NCI-H1092 treated with DMSO at 0.1 percent for 48 hours (cell line): Measurements from ENCODE around the gene PRKCD.

ENCODE experiments used
- DNase-seq: peaks from one replicate; lab custom pipeline; 2025; lab: John Stamatoyannopoulos, UW

Gene PRKCD

DNA sequence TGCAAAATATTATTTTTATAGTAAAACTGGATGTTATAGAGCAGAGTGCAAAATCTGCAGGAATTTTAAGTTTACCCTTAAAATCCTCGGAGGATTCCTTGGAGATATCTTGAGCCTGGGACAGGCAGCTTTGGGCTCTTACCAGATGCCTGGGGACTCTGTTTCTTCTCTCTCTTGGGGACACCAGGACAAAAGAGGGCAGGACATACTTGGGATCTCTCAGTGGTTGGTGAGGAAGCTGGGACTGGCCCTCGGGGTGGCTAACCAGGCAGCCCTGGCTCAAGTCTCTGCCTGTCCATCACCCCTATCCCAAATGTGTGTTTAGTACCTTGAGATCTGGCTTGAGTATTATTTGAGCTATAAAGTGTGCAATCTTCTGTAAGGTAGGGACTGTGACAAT lies 56.2 kb downstream of the PRKCD start:
- DNase-seq = no peak

DNA sequence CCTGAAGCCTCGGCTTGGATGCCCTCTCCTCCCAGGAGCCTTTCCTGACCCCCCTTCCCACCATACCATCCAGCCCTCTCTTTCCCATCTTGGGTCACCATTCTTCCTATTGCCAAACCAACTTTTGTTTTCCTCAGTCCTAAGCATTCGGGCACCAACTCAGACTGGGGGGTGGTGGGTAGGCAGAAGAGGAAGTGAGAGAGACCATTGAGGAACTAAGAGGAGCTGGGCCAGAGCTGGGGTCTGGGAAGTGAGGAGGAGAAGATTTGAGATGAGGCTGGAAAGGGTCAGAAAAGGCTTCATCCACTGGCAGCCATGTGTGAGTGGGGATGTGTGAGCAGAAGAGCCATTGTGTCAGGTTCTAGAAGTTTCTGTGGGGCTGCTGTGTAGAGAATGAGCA lies 57.1 kb downstream of the PRKCD start:
- DNase-seq = no peak

DNA sequence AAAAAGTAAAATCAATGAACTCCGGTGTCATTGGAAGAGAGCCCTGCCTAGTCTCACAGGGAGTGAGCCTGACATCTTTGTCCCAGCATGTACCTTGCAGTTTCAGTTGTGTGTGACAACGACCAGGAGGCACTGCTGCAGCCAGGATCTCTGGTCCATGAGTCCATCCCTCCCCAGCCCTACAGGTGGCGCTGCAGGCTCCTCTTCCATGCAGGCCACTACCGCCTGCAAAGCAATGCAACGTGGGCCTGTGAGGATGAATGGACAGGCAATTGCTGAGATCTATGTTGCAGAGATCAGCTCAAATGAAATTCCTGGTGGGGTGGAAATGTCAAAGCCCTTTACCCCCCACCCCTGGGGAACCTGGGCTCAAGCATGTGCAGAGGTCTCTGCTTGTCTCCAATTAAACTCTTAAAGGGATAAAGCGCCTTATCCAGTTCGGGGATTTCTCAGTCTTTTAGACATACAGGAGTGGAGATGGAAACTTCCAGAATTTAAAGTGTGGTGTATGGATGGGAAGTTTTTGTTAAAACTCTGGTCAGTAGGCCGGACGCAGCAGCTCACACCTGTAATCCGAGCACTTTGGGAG lies 59.0 kb downstream of the PRKCD start:
- peak; percentile 47 for DNase-seq

DNA sequence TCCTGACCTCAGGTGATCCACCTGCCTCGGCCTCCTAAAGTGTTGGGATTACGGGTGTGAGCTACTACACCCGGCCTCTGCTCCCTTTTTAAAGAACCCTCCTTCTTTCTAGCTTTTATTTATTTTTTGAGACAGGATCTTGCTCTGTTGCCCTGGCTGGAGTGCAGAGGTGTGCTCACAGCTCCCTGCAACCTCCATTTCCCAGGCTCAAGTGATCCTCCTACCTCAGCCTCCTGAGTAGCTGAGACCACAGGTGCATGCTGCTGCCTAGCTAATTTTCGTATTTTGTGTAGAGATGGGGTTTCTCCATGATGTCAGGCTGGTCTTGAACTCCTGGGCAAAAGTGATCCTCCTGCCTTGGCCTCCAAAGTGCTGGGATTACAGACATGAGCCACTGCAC lies 60.3 kb downstream of the PRKCD start:
- DNase-seq = no peak

DNA sequence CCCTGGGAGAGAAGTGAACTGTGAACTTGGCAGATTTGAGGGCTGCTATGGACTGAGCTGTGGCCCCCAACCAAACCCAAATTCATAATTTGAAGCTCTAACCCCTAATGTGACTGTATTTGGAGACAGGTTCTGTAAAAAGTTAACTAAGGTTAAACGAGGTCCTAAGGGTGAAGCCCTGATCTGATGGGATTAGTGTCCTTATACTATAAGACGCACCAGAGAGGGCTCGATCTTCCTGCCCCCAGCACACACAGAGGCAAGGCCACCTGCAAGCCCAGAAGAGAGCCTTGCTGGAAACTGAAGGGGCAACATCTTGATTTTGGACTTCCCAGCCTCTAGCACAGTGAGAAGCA lies 60.8 kb downstream of the PRKCD start:
- DNase-seq = no peak

DNA sequence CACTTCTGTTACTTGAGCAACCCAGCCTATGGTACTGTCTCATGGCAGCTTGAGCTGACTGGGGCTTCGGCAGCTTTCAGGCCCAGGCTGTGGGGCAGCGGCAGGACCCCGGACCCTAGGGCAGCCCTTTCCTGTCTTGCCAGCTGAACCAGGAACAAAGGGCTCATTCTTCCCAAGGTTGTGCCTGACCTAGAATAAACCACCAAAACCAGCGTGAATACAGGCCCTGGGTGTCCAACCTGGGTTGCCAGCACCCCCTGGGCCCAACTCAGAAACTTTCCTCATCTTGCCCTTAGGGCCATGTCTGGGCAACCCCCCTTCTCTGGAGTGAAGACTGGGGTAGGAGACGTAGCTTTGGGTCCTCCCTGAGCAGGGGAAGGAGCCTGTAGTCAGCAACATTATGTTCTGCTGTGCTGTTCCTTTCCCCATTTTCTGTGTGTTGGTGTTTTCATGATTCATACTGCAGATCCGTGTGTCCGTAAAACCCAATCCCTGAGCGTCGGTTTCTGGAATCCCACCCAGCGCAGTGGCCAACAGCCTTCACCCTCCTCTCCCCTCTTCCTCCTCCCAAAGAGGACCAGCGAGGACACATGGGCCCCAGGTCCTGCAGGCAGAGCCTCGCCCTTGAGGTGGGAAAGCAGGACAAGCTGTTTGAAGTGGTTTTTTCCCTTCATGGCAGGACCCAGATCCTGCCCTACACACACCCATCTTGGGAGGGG lies 61.3 kb downstream of the PRKCD start:
- no peak for DNase-seq

DNA sequence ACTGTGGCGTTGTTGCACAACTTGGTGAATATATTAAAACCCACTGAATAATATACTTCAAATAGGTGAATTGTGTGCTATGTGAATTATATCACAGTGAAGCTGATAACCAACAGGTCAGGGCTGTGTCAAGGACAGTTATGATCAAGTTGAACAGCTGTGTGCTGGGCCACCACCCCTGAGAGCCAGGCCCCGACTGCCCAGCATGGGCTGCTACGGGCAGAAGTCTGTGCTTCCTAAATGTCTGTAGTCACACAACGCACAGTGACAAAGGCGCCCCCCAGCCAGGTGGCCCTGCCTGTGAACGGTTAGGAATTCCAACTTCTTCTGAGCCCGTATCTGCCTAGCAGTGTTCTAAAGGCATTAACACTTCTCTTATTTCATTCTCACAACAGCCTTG lies 62.0 kb downstream of the PRKCD start:
- DNase-seq = no peak

DNA sequence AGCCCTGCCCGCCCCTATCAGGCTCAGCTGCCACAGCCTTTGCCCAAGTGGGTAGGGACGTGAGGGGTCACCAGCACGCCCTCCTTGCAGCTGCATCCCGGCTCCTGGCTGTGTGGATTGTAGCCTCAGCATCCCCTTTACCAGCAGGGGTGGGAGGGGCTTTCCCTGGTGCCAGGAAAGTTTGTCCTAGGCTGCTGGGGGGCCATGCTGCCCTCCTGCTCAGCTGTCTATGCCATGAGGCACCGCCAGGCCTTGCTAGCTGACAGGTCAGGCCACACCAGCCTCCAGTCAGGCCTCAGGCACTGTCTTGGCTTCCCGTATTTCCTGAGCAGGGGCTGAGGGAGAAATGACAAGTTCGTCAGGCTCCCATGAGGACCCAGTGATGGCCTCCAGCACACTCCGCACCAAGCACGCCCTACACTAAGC lies 62.5 kb downstream of the PRKCD start:
- no peak for DNase-seq

DNA sequence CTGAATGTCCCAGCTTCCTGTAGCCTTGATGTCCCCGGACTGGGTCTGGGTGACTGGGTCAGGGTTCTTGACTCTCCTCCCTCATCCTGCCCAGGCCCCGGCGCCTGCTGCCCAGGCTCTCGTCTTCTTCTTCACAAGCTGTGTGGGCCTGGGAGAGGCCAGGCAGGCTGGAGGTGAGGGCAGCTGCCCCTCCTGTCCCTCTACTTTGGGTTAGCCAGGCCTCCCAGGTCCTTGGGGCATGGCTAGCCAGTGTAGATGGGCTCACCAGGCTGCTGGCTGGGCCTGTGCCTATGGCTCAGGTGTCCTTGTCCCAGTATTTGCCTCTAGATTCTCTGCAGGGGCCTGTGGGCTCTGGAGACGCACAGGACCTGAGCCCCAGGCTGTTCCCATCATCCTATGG lies 63.0 kb downstream of the PRKCD start:
- DNase-seq = no peak

DNA sequence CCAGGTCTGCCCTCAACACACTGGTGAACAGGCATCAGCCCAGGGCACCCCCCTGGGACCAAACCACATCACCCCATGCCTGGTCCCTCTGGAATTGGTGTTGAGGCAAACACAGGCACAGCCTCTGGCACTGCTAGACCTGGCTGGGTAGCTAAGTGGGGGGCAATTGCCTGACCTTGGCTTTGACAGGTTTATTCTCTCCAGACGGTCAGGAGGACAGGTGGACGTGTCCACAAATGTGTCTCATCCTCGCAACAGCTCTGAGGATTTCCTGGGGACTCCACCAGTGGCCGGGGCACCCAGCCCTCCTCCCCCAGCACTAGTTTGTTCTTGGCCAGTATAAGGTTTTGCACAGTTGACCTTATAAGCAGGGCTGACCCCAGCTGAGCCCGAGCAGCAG lies 63.5 kb downstream of the PRKCD start:
- DNase-seq = no peak

DNA sequence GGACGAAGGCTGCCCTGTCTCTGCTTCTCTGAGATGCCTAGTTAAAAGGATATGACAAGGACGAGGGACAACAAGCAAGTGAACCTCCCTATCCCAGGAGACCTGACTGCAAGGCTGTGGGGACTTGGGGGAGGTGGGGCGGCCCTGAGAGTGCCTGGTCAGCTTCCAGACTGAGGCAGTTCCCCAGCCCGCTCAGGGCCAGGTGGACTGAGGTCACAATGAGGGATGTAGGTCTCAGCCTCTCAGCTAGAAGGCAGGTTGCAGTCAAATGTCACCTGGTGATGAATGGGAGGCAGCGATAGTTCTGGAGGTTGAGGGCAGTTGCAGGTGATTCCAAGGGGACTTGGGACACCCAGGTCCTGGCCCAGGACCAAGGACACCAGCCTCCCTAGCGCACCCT lies 64.2 kb downstream of the PRKCD start:
- DNase-seq = no peak

DNA sequence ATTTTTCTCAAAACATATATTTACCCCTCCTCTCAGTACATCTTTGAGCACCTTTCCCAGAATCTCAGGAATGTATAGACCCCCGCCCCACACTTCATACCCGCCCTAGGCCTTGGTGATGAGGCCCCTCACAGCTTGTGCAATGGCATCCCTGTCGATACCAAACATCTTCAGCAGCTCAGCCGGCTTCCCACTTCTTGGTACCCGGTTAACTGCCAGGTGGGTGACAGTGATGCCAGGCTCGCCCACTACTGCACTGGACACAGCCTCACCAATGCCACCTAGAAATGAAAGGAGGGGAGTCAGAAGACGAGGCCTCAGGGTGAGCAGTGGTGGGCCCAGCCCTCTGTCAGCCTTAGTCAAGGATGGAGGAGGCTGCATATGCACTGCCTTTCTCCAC lies 64.6 kb downstream of the PRKCD start:
- DNase-seq = no peak

DNA sequence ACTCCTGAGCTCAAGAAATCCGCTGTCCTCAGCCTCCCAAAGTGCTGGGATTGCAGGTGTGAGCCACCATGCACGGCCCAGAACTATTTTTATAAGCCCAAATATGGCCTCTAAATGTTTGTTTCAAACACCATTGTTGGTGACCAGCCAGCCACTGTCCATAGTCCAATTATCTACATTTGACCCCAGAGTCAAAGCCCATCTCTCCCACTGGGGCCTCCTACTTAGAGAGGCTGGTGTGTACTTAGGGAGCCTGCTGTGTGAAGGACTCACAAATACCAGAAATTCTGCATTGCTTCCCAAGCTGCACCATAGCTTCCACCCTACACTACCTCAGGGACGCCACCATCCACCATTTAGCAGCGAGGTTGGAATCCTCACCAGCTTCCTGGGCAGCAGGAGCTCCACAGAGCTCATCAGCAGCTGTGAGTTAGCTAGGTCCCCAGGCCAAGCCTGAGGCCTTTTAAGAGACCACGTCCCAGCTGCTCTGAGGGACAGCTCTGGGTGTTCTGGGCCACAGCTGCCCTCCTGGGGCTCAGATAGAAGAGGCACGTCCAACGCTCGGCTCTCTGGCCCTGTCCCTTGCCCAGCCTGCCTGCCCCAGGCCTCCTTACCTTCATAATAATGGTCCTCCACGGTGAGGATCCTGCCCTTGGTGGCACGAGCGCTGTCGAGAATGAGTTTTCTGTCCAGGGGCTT lies 65.3 kb downstream of the PRKCD start:
- no peak for DNase-seq

DNA sequence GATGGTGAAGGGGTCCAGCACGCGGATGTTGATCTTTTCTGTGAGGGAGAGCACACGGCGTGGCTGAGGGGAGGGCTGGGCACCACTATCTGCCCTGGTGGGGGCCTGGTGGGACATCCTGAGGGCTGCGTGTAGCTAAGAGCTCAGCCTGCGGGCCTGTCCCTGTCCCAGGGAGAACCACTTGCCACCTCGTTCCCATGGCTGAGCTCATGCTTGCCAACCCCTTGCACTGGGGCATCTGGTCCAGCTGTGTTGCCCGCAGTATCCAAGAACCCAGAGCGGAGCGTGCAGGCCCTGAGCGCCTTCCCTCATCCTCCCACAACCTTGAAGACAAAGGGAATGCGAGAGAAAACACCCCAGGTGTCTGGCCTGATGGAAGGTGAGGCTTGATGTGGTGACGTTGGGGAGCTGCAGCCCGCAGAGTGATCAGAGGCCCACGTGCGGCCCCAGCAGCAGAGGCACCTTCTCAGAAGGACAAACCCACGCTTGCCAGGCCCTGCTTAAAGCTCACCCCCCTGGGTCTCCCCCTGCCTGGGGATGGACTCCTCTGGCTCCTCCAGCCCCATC lies 65.9 kb downstream of the PRKCD start:
- DNase-seq = no peak

DNA sequence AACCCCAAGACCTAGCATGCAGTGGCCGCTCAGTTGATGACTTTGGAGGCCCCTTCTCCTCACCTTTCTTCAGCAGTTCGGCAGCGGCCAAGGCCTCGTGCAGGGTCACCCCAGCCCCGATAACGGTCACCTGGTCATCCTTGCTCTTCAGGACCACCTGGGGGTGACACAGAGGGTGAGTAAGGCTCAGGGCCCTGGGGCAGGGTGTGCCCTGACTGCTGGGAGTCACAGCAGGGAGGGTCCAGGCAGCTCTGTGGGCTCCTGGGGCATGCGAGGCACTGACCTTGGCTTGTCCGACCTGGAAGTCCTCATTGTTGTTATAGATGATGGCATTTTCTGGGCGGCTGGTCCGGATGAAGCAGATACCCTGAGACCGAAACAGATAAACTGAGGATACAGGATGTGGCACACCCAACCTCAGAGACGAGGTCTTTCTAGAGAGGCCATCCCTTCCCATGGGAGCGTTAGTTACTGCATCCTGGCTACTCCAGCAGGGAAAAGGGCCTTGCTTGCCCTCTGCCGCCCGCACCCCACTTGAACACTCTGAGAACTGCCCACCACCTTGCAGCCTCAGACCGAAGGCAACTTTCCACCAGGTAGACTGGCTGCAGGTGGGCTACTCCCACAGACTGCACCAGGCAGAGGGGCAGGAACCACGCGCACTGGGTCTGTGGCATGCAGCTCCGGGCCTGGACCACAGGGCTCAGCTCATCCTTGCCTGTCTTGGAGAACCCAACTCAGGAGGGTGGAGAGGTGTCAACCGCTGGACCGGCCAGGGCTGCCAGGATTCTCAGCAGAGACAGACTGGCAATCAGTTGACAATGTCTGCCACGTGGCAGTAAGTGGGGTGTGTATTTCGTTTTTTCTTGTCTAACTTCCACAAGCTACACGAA lies 67.2 kb downstream of the PRKCD start:
- DNase-seq = no peak

DNA sequence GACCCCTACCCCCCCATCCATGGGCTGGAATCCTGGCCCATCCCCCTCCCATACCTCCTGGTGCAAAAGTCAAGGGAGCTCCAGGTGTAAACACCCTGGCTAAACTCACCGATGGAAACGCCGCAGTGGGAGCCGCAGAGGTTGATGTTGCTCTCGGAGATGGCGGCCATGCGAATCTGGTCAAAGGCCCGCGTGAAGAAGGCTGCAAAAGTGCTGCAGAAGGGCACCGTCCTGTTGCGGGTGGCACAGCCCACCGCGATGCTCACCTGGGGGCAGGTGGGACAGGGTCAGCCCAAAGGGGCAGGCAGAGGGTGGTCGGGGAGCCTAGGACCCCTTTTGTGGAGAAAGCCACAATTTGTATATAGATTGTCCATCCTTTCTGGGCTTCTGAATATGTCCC lies 68.2 kb downstream of the PRKCD start:
- no peak for DNase-seq

DNA sequence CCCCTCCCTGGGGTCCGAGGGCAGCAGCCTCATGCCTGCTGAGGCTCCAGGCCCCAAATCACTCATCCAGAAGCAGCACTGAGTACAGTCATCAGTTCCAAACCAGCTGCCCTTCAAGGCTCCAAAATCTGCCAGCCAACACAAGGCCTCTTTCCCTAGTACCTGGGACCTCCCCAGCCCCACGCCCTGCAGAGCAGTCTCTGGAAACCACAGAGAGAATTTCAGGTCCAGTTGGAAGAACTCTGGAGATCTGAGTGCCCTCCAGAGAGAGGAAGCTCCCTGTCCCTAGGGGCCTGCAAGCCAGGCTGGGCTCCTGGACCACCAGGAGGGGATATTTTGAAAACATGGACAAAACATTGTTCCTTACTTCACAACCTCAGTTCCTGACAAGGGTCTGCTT lies 68.6 kb downstream of the PRKCD start:
- DNase-seq = no peak

DNA sequence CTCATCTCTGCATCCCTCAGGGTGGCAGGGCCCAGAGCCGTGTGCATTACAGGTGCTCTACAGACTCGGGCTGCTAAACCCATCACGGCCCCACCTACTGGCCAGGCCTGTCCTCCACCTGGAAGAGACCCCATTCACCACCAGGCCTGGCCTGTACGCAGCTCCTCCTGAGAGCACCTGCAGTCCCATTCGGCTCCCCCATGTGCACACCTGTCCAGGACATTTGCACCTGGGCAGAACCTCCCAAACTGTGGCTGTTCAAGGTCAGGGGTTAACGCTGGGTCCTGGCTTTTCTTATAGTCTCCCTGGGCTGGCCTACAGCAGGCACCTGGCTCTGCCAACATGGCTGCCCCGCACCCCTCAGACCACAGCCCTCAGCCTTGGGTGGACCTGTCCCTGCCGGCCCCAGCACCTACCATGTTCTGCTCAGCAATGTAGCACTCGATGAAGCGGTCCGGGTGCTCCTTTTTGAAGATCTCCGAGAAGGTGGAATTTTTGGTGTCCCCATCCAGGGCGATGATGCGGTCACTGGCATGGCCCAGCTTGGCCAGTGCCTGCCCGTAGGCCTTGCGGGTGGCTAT lies 69.1 kb downstream of the PRKCD start:
- no peak for DNase-seq

DNA sequence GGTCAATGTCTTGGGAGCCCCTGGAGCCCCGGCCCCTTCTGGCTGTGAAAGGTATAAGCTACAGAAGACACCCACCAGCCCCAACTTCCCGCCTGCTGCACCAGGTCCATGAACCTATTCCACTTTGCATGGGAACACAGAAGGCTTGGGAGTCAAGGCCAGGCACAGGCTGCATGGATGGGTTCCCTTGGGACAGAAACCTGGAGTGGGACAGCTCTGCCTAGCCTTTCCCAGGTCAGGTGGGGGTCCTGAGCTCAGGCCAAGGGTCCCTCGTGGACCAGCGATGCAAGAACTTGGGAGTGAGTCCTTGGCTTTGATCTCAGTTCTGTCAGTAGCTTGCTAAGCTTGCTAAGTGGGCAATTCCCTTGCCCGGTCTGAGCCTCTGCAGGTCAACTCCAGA lies 69.8 kb downstream of the PRKCD start:
- DNase-seq = no peak

DNA sequence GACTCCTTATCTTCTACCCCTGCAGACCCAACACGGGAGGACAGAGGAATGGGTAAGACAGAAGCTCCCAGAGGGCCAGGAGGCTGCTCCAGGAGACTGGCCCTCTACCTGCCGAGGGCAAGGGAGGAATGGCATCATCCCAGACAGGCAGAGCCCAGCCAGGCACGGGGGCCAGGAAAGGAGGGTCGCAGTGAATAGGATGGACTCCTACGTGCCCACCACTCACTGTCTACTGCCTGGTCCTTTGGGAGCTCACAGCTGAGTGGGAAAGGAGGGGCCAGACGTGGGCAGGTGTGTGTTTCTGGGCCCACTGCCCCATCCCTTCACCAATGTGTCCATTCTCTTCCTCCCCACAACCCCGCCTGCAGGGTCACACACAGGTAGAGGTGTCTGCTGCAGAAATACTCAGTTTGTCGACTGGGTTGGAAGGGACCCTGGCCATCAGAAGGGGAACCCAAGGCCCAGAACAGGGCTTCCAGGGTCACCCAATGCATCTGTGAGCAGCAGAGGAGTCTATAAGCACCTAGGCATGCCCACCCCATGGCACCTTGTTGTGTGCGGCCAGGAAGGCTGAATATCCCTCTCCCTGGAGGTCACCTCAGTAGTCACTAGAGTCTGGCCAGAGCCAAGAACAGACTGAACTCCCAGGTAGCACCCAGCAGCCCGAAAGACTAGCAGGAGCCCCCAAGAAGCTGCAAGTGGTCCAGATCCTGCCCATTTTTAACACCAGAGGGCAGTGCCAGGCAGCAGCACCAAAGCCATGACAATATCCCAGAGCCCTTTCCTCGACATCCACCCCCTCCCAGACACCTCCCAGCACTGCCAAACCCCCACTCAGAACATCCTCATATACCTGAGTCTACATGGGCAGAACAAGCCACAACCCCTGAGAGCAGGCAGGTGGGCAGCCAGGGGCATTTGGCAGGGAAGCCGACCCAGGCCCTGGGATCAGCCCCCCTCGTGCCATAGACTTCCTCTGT lies 70.8 kb downstream of the PRKCD start:
- no peak for DNase-seq
